Measurements from ENCODE around the gene ADD3. TPM values are rescaled to one million over a fixed set of nuclear protein-coding genes. Genes with fewer than 3 reads are reported as not detected.

Gene ADD3
- total RNA-seq, 1 donor from 2014 or later: 57.4 TPM

DNA sequence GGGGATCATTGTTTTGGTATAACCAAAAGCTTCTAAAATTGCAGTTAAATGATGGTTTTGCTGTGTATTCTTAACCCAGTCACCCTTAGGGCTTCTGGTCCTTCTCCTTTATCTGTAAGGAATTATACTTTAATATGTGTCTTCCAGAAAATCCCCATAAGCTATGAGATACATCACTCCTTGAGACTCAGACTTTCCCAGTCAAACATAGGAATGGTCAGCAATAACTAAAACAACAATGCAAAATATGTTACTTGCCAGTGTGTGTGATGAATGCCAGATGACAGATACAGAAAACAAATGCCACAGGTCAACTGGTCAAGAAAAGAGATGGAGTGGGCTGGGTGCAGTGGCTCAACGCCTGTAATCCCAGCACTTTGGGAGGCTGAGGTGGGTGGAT is 10.1 kb downstream of the ADD3 start:
- Histone ChIP-seq H3K27ac (no peak overlapping the region), H3K27me3 (no peaks in the 10 kb centered on the region), H3K36me3 (no peaks in the 10 kb centered on the region), H3K4me1 (peaks cover 30% of the 10 kb centered on the region), H3K4me3 (no peak overlapping the region), H3K9me3 (no peaks in the 10 kb centered on the region)
- ATAC-seq: no peak
- no peak for DNase-seq
- TF ChIP-seq, protein P1, sequence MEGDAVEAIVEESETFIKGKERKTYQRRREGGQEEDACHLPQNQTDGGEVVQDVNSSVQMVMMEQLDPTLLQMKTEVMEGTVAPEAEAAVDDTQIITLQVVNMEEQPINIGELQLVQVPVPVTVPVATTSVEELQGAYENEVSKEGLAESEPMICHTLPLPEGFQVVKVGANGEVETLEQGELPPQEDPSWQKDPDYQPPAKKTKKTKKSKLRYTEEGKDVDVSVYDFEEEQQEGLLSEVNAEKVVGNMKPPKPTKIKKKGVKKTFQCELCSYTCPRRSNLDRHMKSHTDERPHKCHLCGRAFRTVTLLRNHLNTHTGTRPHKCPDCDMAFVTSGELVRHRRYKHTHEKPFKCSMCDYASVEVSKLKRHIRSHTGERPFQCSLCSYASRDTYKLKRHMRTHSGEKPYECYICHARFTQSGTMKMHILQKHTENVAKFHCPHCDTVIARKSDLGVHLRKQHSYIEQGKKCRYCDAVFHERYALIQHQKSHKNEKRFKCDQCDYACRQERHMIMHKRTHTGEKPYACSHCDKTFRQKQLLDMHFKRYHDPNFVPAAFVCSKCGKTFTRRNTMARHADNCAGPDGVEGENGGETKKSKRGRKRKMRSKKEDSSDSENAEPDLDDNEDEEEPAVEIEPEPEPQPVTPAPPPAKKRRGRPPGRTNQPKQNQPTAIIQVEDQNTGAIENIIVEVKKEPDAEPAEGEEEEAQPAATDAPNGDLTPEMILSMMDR (IDR thresholded peaks at IDR 0.05): no peak
- intact Hi-C loops (cut with DNase I): no loop called here

DNA sequence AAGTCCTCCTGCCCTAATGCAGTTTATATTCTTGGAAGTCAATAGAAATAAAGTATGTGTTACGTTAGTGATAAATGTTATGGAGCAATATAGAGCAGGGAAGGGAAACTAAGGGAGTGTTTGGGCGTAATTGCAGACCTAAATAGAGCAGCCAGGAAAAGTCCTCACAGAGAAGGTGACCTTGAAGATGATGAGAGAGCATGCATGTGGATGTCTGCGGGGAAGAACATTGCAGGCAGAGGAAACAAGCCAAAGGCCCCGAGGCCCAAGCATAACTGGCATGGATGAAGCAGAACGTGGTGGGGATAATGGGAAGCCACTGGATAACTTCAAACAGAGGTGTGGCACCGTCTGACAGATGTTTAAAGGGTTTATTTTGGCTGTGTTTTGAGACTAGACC is 12.5 kb downstream of the ADD3 start:
- H3K27ac ChIP-seq: no peak overlapping the region
- ATAC-seq: no peak
- no peak overlapping the region for H3K4me3 ChIP-seq
- H3K9me3 ChIP-seq: no peaks in the 10 kb centered on the region
- no peak for DNase-seq
- TF ChIP-seq, protein P1 (IDR thresholded peaks at IDR 0.05): no peak
- no peaks in the 10 kb centered on the region for H3K36me3 ChIP-seq
- peaks cover 22% of the 10 kb centered on the region for H3K4me1 ChIP-seq
- H3K27me3 ChIP-seq: no peaks in the 10 kb centered on the region
- intact Hi-C loops (cut with DNase I): no loop called here

DNA sequence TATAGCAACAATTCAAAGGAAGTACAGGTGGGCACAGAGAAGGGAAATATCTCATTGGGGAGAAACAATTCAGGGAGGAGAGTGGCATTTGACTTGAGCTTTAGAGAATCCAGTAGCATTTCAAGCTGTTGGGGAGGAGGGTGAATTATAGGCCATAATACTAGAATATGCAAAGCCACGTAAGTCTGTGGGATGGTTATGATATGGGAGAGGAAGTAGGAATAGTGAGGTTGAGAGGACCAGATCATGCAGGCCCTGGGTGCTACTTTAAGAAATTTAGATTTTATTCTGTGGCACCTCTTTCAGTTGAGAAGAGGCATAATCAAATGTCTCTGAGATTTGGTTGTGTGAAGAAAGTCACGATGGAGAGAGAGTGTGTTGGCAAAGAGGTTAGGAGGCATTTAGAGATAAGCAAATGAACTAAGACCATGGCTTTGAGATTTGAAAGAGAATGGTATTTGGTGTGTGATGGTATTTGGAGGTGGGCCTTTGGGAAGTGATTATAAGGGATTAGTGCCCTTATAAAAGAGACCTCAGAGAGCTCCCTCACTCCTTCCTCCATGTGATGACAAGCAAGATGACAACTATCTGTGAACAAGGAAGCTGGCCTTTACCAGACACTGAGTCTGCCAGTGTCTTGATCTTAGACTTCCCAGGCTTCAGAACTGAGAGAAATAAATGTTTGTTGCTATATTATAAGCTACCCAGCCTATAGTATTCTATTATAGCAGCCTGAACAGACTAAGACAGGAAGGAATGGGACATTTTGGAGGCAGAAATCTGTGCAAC is 15.1 kb downstream of the ADD3 start:
- DNase-seq (no peak), ATAC-seq (no peak)
- intact Hi-C loops (cut with DNase I): no loop called here
- Histone ChIP-seq H3K4me3 (no peak overlapping the region), H3K9me3 (no peaks in the 10 kb centered on the region), H3K27ac (no peak overlapping the region), H3K36me3 (no peaks in the 10 kb centered on the region), H3K27me3 (no peaks in the 10 kb centered on the region), H3K4me1 (peaks cover 1% of the 10 kb centered on the region)
- TF ChIP-seq, protein P1 (IDR thresholded peaks at IDR 0.05): no peak

DNA sequence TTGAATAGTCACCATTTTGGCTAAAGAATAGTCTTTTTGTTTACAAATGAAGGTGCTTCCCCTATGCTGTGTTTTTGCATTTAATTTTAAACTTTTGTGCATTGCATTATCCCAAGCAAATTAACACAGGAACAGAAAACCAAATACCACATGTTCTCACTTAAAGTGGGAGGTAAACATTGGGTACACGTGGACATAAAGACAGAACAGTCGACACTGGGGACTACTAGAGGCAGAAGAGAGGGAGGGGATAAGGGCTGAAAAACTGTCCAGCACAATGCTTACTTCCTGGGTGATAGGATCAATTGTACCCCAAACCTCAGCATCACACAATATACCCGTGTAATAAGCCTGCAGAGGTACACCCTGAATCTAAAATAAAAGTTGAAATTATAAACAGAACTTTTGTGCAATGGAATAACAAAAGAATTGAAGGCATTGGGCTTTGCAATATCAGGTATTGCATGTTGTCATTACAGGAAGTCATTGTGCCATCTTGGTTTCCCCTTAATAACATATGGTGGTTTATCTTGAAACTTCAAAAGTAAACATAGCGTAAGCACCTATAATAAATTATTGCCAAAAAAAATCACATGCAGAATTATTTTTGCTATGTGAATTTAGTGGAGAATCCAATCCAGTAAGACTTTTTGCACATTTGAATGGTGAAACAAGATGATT is 16.1 kb downstream of the ADD3 start:
- no peaks in the 10 kb centered on the region for H3K9me3 ChIP-seq
- no peaks in the 10 kb centered on the region for H3K27me3 ChIP-seq
- intact Hi-C loops (cut with DNase I): no loop called here
- no peak overlapping the region for H3K27ac ChIP-seq
- DNase-seq (no peak), ATAC-seq (no peak)
- no peaks in the 10 kb centered on the region for H3K36me3 ChIP-seq
- H3K4me1 ChIP-seq: no peaks in the 10 kb centered on the region
- TF ChIP-seq, protein P1 (IDR thresholded peaks at IDR 0.05): no peak
- no peak overlapping the region for H3K4me3 ChIP-seq

DNA sequence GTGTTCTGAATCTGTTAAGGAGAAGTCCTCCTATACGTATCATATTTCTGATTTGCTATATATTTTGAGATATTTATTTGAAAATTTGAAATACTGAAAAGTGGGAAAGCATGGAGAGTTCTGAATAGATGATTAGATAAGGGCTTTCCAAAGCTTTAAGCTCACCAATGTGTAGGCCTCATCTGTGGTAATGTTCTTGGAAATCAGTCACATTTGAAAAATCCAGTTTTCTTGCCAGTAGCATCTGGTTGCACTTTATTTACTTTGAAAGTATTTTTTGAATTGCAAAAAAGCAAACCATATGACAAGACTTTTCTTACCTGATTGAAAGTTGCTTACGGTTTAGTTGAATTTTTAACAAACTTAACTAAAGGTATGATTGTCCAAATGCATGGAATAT is 21.7 kb downstream of the ADD3 start:
- TF ChIP-seq, protein P1 (IDR thresholded peaks at IDR 0.05): no peak
- DNase-seq: no peak
- no peak overlapping the region for H3K4me3 ChIP-seq
- intact Hi-C loops (cut with DNase I): no loop called here
- ATAC-seq: no peak
- H3K27ac ChIP-seq: no peak overlapping the region
- H3K27me3 ChIP-seq: no peaks in the 10 kb centered on the region
- no peaks in the 10 kb centered on the region for H3K9me3 ChIP-seq
- no peaks in the 10 kb centered on the region for H3K36me3 ChIP-seq
- peaks cover 24% of the 10 kb centered on the region for H3K4me1 ChIP-seq
